Testis (tissue), 3 donors: ENCODE results near the gene BCL11A. TPM values are rescaled to one million over a fixed set of nuclear protein-coding genes. Genes with fewer than 3 reads are reported as not detected.

Experiments
- DNase-seq: peaks from one replicate; pipeline ENCODE4 v3.0.0-alpha.2; 2019
- H3K27ac ChIP-seq, 2 donors: fragments of 200-600 bp; sonication (generic); one replicate each; pipeline ENCODE4 v1.5.1; 2019
- H3K27me3 ChIP-seq: fragments of 200-600 bp; sonication (generic); one replicate; pipeline ENCODE4 v1.5.1; 2019
- H3K36me3 ChIP-seq: fragments of 200-600 bp; sonication (generic); one replicate; pipeline ENCODE4 v1.5.1; 2017; ENCODE audit warnings: low read depth; ENCODE audit errors: missing control alignments
- H3K4me1 ChIP-seq: fragments of 200-600 bp; sonication (generic); one replicate; pipeline ENCODE4 v1.5.1; 2019
- H3K4me3 ChIP-seq, 2 donors: fragments of 200-600 bp; sonication (generic); one replicate each; pipeline ENCODE4 v1.5.1; 2017 to 2019
- H3K9me3 ChIP-seq: fragments of 200-600 bp; sonication (generic); one replicate; pipeline ENCODE4 v1.5.1; 2017
- CTCF ChIP-seq, 3 experiments: fragments of 450-650 bp in 2 of 3; fragments of 200-600 bp in 1 of 3; sonication (generic) in 1 of 3; IDR thresholded peaks; one replicate each; pipeline ENCODE4 v1.5.1; 2016 to 2019; ENCODE audit warnings: antibody characterized with exemption in 3 of 3, mild to moderate bottlenecking in 2 of 3, moderate library complexity in 1 of 3
- POLR2A ChIP-seq: fragments of 450-650 bp; IDR thresholded peaks from one replicate; pipeline ENCODE4 v1.6.1; 2017; ENCODE audit warnings: antibody characterized with exemption, mild to moderate bottlenecking, moderate library complexity
- whole genome bisulfite sequencing, 2 donors: methylation state at CpG; one replicate each; pipeline ENCODE4 v1.1.5; 2018; 5-methylcytosine and 5-hydroxymethylcytosine counted together
- intact Hi-C: fragments of 100-400 bp; cut with DNase I; formaldehyde crosslinking; loops from one replicate; pipeline ENCODE4 v1.15.1; 2023; ENCODE audit warnings: low total_unique reads
- polyA plus RNA-seq: library from polyadenylated mRNA; stranded (reverse); fragments of 350-450 nt; fragmentation: Illumina TruSeq; extraction: RNeasy Lipid Tissue Mini Kit (QIAGEN cat#74804); gene quantifications from one replicate; pipeline ENCODE4 v1.2.3, GENCODE V29; 2014; ENCODE audit warnings: low read depth, low replicate concordance; ENCODE audit not compliant: insufficient read depth
- total RNA-seq, 2 donors: library from RNA; depleted of rRNA; stranded (reverse); fragments of >200 nt; gene quantifications; one replicate each; pipeline ENCODE4 v1.2.3, GENCODE V29; 2016

The BCL11A gene
- total and polyA plus RNA-seq, 3 donors from 2014 or later: 4.1 to 11.6 (median 5.1) TPM

- TF ChIP-seq POLR2A: no peak
- no peak for TF ChIP-seq CTCF (IDR thresholded peaks at IDR 0.05)
- H3K27ac ChIP-seq: no peak overlapping the region
- H3K36me3 ChIP-seq: no peaks in the 10 kb centered on the region
- WGBS, 2 donors: 82 to 85% methylated on average over 14 to 25 of the region's 25 CpGs
- no peak for DNase-seq
- no peaks in the 10 kb centered on the region for H3K27me3 ChIP-seq
- no peaks in the 10 kb centered on the region for H3K4me1 ChIP-seq
- H3K9me3 ChIP-seq: no peaks in the 10 kb centered on the region
- intact Hi-C loops: no loop called here
- H3K4me3 ChIP-seq: no peak overlapping the region
Measured at GRCh38 chr2:60585276-60585675, 31.8 kb upstream of the BCL11A start.

DNA sequence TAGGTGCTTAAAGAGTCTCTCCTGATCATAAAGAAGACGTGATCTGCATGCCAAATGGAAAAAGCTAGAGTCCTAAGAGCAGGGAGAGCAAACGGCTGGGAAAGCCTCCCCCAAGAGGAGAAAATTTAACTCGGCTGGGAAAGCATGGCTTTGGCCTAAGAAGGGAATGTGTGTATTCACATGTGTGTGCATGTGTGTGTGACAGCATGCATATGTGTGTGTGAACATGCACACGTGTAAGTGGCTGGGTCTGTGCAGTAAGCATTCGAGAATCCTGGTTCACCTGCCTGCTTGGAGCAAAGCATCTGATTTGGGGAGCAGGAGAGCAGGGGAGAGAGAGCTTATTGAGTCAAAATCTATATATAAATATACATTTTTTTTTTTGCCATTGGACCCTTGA lies 30.1 kb upstream of the BCL11A start:
- Histone ChIP-seq H3K4me3 (no peak overlapping the region), H3K27ac (no peak overlapping the region), H3K27me3 (no peaks in the 10 kb centered on the region), H3K36me3 (no peaks in the 10 kb centered on the region), H3K4me1 (no peaks in the 10 kb centered on the region), H3K9me3 (no peaks in the 10 kb centered on the region)
- no peak for DNase-seq
- intact Hi-C loops: no loop called here
- no peak for TF ChIP-seq CTCF (IDR thresholded peaks at IDR 0.05)
- TF ChIP-seq POLR2A: no peak
- WGBS, 2 donors: 63 to 82% methylated on average over 5 of the region's 5 CpGs

- WGBS, 2 donors: 2 to 5% methylated on average over 19 to 54 of the region's 59 CpGs
- peak overlapping the region; percentile 41 to 51 for H3K4me3 ChIP-seq
- intact Hi-C loops: no loop called here
- H3K4me1 ChIP-seq: no peaks in the 10 kb centered on the region
- no peaks in the 10 kb centered on the region for H3K36me3 ChIP-seq
- no peak overlapping the region for H3K27ac ChIP-seq
- TF ChIP-seq POLR2A: no peak
- TF ChIP-seq CTCF (IDR thresholded peaks at IDR 0.05): peak; percentile 47 to 91 (median 80)
- DNase-seq: peak; percentile 79
- H3K9me3 ChIP-seq: no peaks in the 10 kb centered on the region
- H3K27me3 ChIP-seq: no peaks in the 10 kb centered on the region
Measured at GRCh38 chr2:60581433-60582282, 28.2 kb upstream of the BCL11A start.

DNA sequence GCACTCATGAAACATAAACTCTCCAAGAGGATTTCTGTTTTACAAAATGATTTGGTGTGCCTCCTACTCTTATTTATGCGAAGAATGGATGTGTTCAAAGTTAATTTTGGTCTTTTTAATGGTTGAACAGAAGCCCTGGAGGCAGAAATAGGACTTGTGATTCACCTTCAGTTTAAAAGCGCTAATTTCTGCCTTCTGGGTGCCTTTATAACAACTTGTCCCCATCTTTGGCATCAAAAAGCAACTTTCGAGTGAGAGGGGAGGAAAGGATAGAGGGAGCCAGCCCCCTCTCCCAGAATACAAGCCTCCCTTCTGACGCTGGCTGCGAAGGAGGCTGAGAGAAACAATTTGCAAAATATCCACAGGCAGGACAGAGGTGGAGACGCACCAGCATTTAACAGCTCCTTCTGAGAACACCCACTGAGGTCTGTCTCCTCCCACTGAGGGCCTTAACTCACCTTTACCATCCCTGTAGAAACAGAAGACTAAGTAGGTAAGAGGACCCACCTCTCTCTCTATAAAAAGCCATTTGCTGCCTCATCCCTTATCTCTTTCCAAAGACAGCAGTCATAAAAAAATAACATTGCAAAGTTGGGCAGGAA lies 24.3 kb upstream of the BCL11A start:
- Histone ChIP-seq H3K36me3 (no peaks in the 10 kb centered on the region), H3K9me3 (no peaks in the 10 kb centered on the region), H3K27ac (no peak overlapping the region), H3K27me3 (no peaks in the 10 kb centered on the region), H3K4me1 (no peaks in the 10 kb centered on the region), H3K4me3 (no peak overlapping the region)
- WGBS, 2 donors: 75 to 80% methylated on average over 6 of the region's 6 CpGs
- intact Hi-C loops: no loop called here
- DNase-seq: no peak
- TF ChIP-seq CTCF (IDR thresholded peaks at IDR 0.05) (no peak), POLR2A (no peak)
